Activated T-cell treated with anti-CD3 and anti-CD28 coated beads, Interleukin-2, amount 50 U/mL, for 4 hours (primary cell): ENCODE results near the gene IL22RA1. TPM values are rescaled to one million over a fixed set of nuclear protein-coding genes. Genes with fewer than 3 reads are reported as not detected.

Source experiments
- ATAC-seq, 2 donors: fragments of 200-7000 bp; cut with Tn5 transposase; one replicate each; pipeline ENCODE4 v1.10.0; 2021
- DNase-seq: peaks from one replicate; pipeline ENCODE4 v3.0.0-alpha.2; 2020
- H3K27me3 Mint-ChIP-seq: one replicate; pipeline ENCODE4 v1.8.0; 2021; ENCODE audit warnings: low read depth, mixed read lengths
- H3K36me3 Mint-ChIP-seq: one replicate; pipeline ENCODE4 v1.8.0; 2022; ENCODE audit warnings: mixed read lengths; ENCODE audit not compliant: insufficient read depth
- H3K4me1 Mint-ChIP-seq: one replicate; pipeline ENCODE4 v1.8.0; 2021; ENCODE audit warnings: low read depth, mixed read lengths
- H3K4me3 Mint-ChIP-seq: one replicate; pipeline ENCODE4 v1.8.0; 2021; ENCODE audit warnings: mild to moderate bottlenecking, moderate library complexity, mixed read lengths
- H3K9me3 Mint-ChIP-seq: one replicate; pipeline ENCODE4 v1.8.0; 2021; ENCODE audit warnings: mixed read lengths
- total RNA-seq, 3 donors: library from RNA; stranded (reverse); gene quantifications; one replicate each; pipeline ENCODE4 v1.2.1, GENCODE V29; 2021

The IL22RA1 gene
- total RNA-seq, 3 donors from 2014 or later, result 0.08 TPM; not detected in 2

DNA sequence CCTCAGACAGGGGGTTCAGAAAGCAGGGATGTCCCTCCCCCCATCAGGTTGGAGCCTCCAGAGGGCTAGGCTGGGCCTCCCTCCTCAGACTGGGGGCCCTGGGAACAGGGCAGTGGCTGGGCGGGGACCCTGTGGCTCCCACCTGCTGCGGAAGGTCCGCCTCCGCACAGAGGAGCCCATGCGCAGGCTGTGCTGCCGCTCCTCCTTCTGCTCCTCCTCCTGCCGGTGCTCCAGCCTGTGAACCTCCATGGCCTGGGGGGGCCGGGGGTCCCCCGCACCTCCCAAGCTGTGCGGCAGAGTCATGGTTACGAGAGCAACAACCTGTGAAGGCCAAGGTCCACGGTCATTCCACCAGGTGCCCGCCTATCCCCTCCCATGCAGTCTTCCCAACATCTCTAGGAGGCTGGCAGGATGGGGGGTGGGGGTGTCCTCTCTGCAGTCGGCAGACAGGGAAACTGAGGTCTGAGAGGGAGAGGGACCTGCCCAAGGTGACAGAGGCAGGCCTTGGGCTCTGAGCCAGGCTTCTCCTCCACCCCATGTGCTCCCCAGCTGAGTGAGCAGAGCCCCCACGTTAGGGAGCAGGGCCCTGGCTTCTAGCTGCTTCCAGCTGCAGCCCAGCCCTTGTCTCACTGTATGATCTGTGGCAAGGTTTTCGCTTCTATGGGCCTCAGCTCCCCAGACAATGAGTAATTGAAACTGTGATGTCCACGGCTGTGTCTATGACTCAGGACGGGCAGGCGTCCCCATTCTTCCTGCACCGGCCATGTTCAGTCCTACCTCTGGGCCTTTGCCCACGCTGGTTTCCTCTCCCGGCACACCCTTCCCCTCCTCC is 34.4 kb downstream of the IL22RA1 start:
- ATAC-seq, result peak in 1 of 2 donors; percentile 39
- Mint-ChIP-seq H3K36me3 (no peaks in the 10 kb centered on the region), H3K27me3 (peaks cover 5% of the 10 kb centered on the region), H3K4me1 (peaks cover 3% of the 10 kb centered on the region), H3K4me3 (no peak overlapping the region), H3K9me3 (no peaks in the 10 kb centered on the region)
- DNase-seq, result no peak

- Mint-ChIP-seq H3K27me3 (peaks cover 3% of the 10 kb centered on the region), H3K4me1 (peaks cover 3% of the 10 kb centered on the region), H3K9me3 (no peaks in the 10 kb centered on the region), H3K4me3 (no peak overlapping the region), H3K36me3 (no peaks in the 10 kb centered on the region)
- no peak for ATAC-seq
- DNase-seq, result no peak
These were observed 35.3 kb downstream of the IL22RA1 start for GRCh38 chr1:24107462-24108138.

DNA sequence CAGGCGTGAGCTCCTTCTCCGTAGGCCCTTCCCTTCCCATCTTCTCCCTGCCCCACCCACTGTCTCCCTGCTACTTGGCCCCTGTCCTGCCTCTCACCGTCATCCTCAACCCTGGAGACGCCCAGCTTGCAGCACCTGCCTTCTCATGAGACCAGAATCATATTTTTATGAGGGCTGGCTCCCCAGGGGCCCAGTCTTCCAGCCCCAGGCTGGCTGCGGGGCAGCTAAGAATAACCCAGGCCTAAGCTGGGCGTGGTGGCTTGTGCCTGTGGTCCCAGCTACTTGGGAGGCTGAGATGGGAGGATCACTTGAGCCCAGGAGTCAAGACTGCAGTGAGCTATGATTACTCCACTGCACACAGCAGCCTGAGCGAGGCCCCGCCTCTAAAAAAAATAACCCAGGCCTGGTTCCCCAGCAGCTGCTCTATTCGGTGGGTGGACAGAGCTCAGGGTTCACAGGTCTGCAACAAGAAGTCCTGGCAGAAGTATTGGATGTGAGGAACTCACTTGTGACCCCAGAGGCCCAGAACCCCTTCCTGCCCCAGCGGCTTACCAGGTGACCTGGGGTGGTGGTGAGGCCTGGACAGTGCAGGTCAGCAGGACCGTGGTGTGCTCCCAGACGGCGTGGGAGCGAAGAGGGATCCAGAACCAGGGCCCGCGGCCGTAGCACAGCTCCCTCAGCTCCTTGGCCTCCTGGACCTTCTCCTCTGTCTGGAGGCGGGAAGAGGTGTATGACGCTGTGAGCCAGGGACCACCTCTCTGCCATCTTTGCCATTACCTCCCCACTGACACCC is 37.4 kb downstream of the IL22RA1 start:
- H3K27me3 Mint-ChIP-seq, result no peaks in the 10 kb centered on the region
- H3K36me3 Mint-ChIP-seq, result no peaks in the 10 kb centered on the region

GRCh38 chr1:24104854-24105253 is 38.1 kb downstream of the IL22RA1 start:
- H3K4me3 Mint-ChIP-seq, result no peak overlapping the region
- no peaks in the 10 kb centered on the region for H3K36me3 Mint-ChIP-seq
- no peaks in the 10 kb centered on the region for H3K27me3 Mint-ChIP-seq
- H3K9me3 Mint-ChIP-seq, result no peaks in the 10 kb centered on the region
- no peaks in the 10 kb centered on the region for H3K4me1 Mint-ChIP-seq
- DNase-seq (no peak), ATAC-seq (no peak)

More for the DNA sequence above, 37.4 kb downstream of the IL22RA1 start:
- DNase-seq, result no peak
- Mint-ChIP-seq H3K9me3 (no peaks in the 10 kb centered on the region), H3K4me1 (no peaks in the 10 kb centered on the region), H3K4me3 (no peak overlapping the region)
- ATAC-seq, result no peak

DNA sequence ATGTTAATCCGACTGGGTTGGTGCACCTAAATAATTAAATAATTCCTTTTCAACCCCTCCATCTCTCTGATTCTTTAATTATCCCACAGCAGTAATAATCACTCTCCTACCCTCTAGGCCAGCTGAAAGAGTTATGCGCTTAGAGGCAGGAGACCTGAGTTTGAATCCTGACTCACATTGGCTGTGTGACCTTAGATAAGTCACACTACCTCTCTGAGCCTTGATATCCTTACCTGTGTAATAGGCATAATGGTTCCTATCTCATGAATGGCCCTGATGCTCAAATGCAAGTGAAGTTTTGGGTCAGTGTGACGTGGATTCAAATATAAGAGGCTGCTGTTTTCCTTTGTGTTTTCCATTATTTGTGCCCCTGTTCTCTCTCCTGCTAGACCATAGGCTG is 39.1 kb downstream of the IL22RA1 start:
- Mint-ChIP-seq H3K4me1 (no peaks in the 10 kb centered on the region), H3K9me3 (no peaks in the 10 kb centered on the region), H3K36me3 (no peaks in the 10 kb centered on the region), H3K27me3 (no peaks in the 10 kb centered on the region), H3K4me3 (no peak overlapping the region)
- ATAC-seq, result no peak
- no peak for DNase-seq

- Mint-ChIP-seq H3K36me3 (no peaks in the 10 kb centered on the region), H3K4me3 (no peak overlapping the region), H3K4me1 (no peaks in the 10 kb centered on the region), H3K27me3 (no peaks in the 10 kb centered on the region), H3K9me3 (no peaks in the 10 kb centered on the region)
- DNase-seq, result no peak
- no peak for ATAC-seq
These were observed 39.5 kb downstream of the IL22RA1 start for GRCh38 chr1:24103408-24103807.

GRCh38 chr1:24102961-24103360 is 40.0 kb downstream of the IL22RA1 start:
- Mint-ChIP-seq H3K9me3 (no peaks in the 10 kb centered on the region), H3K27me3 (no peaks in the 10 kb centered on the region), H3K36me3 (no peaks in the 10 kb centered on the region), H3K4me1 (no peaks in the 10 kb centered on the region), H3K4me3 (no peak overlapping the region)
- DNase-seq (no peak), ATAC-seq (no peak)

DNA sequence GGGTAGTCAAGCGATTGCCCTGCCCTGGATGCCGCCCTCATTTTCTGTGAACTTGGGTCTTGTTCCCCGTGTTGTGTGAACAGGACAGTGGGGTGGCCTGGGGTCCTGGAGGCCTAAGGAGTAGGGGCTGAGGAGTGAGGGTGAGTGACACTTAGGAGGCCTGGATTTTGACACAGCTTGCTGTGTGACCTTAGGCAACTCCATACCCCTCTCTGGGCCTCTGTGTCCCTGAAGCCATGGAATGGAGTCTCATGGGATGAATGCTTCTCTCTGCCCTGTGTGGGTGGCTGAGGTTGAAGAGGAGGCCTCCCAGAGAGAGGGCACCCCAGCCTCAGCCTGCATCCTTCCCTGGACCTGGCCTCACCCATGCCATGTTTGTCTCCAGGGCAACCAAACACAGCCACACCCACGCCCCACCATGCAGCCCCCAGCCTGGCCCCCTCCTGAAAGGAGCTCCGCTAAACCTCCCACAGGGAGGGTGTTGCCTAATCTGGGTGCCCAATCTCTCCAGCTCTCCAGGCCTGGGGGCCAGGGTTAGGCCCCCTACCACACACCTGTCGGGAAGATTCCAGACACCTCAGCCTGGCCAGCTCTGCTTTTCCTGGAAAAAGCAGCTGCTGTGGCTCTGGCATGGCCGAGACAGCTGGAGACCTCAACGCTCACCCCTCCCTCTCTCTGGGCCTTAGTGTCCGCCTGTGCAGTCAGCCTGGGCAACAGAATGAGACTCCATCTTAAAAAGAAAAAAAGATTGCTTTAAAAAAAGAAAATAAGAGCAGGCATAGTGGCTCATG is 40.9 kb downstream of the IL22RA1 start:
- DNase-seq, result no peak
- Mint-ChIP-seq H3K4me1 (no peaks in the 10 kb centered on the region), H3K9me3 (no peaks in the 10 kb centered on the region), H3K27me3 (no peaks in the 10 kb centered on the region), H3K36me3 (no peaks in the 10 kb centered on the region), H3K4me3 (no peak overlapping the region)
- ATAC-seq, result no peak

- Mint-ChIP-seq H3K4me3 (no peak overlapping the region), H3K36me3 (no peaks in the 10 kb centered on the region), H3K4me1 (no peaks in the 10 kb centered on the region), H3K27me3 (peaks cover 2% of the 10 kb centered on the region), H3K9me3 (no peaks in the 10 kb centered on the region)
- no peak for ATAC-seq
- no peak for DNase-seq
These were observed 41.8 kb downstream of the IL22RA1 start for GRCh38 chr1:24100945-24101737.

GRCh38 chr1:24098943-24099638 is 43.8 kb downstream of the IL22RA1 start:
- peaks cover 5% of the 10 kb centered on the region for H3K27me3 Mint-ChIP-seq
- ATAC-seq (no peak), DNase-seq (no peak)
- no peaks in the 10 kb centered on the region for H3K36me3 Mint-ChIP-seq
- H3K4me3 Mint-ChIP-seq, result no peak overlapping the region
- H3K9me3 Mint-ChIP-seq, result no peaks in the 10 kb centered on the region
- H3K4me1 Mint-ChIP-seq, result no peaks in the 10 kb centered on the region

GRCh38 chr1:24098102-24098501 is 44.8 kb downstream of the IL22RA1 start:
- ATAC-seq, result no peak
- H3K36me3 Mint-ChIP-seq, result no peaks in the 10 kb centered on the region

GRCh38 chr1:24097663-24098062 is 45.3 kb downstream of the IL22RA1 start:
- no peak overlapping the region for H3K4me3 Mint-ChIP-seq
- H3K4me1 Mint-ChIP-seq, result no peaks in the 10 kb centered on the region
- H3K9me3 Mint-ChIP-seq, result no peaks in the 10 kb centered on the region
- ATAC-seq (no peak), DNase-seq (no peak)
- H3K27me3 Mint-ChIP-seq, result peaks cover 5% of the 10 kb centered on the region
- no peaks in the 10 kb centered on the region for H3K36me3 Mint-ChIP-seq

More at GRCh38 chr1:24098102-24098501, 44.8 kb downstream of the IL22RA1 start:
- H3K4me3 Mint-ChIP-seq, result no peak overlapping the region
- no peaks in the 10 kb centered on the region for H3K9me3 Mint-ChIP-seq
- no peaks in the 10 kb centered on the region for H3K4me1 Mint-ChIP-seq
- no peak for DNase-seq
- H3K27me3 Mint-ChIP-seq, result peaks cover 5% of the 10 kb centered on the region

DNA sequence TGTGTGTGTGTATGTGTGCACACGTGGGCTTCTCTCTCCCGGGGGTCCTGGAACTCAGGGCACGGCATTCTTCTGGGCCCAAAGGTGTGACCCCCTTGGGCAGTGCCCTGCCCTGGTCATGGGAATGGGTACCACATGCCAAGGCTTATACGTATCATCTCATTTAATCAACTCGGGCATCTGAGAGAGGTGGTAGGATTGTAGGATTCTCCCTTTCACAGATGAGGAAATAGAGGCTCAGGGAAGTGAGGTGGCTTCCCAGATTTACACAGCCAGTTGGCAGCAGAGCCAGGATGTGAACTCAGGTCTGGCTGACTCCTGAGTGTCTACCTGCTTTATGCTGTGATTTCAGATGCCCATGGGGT is 46.2 kb downstream of the IL22RA1 start:
- no peaks in the 10 kb centered on the region for H3K36me3 Mint-ChIP-seq
- H3K4me1 Mint-ChIP-seq, result no peaks in the 10 kb centered on the region
- DNase-seq (no peak), ATAC-seq (no peak)
- peaks cover 5% of the 10 kb centered on the region for H3K27me3 Mint-ChIP-seq
- no peaks in the 10 kb centered on the region for H3K9me3 Mint-ChIP-seq
- H3K4me3 Mint-ChIP-seq, result no peak overlapping the region
